GM23338 (cell line): Measurements from ENCODE around the gene PNPO. TPM values are rescaled to one million over a fixed set of nuclear protein-coding genes. Genes with fewer than 3 reads are reported as not detected.

Source experiments
- ATAC-seq: fragments of 200-7000 bp; cut with Tn5 transposase; 3 replicates; pipeline ENCODE4 v1.9.1; 2020
- DNase-seq: peaks from one replicate; pipeline ENCODE4 v3.0.0-alpha.2; 2015; ENCODE audit warnings: low spot score
- H2AFZ ChIP-seq: fragments of 200-600 bp; sonication (generic); 2 replicates; pipeline ENCODE4 v1.8.0; 2016; ENCODE audit warnings: antibody characterized with exemption, mild to moderate bottlenecking, moderate library complexity
- H3F3A ChIP-seq: fragments of 200-600 bp; sonication (generic); replicated peaks from 2 replicates; pipeline ENCODE4 v1.8.0; 2017; ENCODE audit warnings: antibody characterized with exemption, mixed run types, low read depth
- H3K27ac ChIP-seq: fragments of 200-600 bp; sonication (generic); 2 replicates; pipeline ENCODE4 v1.6.1; 2016; ENCODE audit warnings: low read depth
- H3K27me3 ChIP-seq: fragments of 200-600 bp; sonication (generic); 2 replicates; pipeline ENCODE4 v1.8.0; 2016; ENCODE audit warnings: mild to moderate bottlenecking, mixed run types, moderate library complexity; ENCODE audit not compliant: insufficient read depth
- H3K36me3 ChIP-seq: fragments of 200-600 bp; sonication (generic); 2 replicates; pipeline ENCODE4 v1.8.0; 2016; ENCODE audit warnings: mild to moderate bottlenecking; ENCODE audit not compliant: insufficient read depth
- H3K4me1 ChIP-seq: fragments of 200-600 bp; sonication (generic); 2 replicates; pipeline ENCODE4 v1.8.0; 2016; ENCODE audit warnings: mild to moderate bottlenecking, moderate library complexity; ENCODE audit not compliant: insufficient read depth
- H3K4me2 ChIP-seq: fragments of 200-600 bp; sonication (generic); 2 replicates; pipeline ENCODE4 v1.7.1; 2017; ENCODE audit warnings: mixed run types
- H3K4me3 ChIP-seq: fragments of 200-600 bp; sonication (generic); 2 replicates; pipeline ENCODE4 v1.6.1; 2016; ENCODE audit warnings: mixed run types
- H3K79me2 ChIP-seq: fragments of 200-600 bp; sonication (generic); replicated peaks from 2 replicates; pipeline ENCODE4 v1.8.0; 2017; ENCODE audit warnings: mild to moderate bottlenecking; ENCODE audit not compliant: insufficient read depth
- H3K9me2 ChIP-seq: fragments of 200-600 bp; sonication (generic); 2 replicates; pipeline ENCODE4 v1.8.0; 2017; ENCODE audit not compliant: insufficient read depth
- H4K20me1 ChIP-seq: fragments of 200-600 bp; sonication (generic); replicated peaks from 2 replicates; pipeline ENCODE4 v1.8.0; 2017; ENCODE audit warnings: mild to moderate bottlenecking; ENCODE audit not compliant: insufficient read depth
- H3K27ac Mint-ChIP-seq: 2 replicates; pipeline ENCODE4 v1.8.0; 2020; ENCODE audit warnings: inconsistent platforms, mild to moderate bottlenecking, moderate library complexity, mixed read lengths
- H3K27me3 Mint-ChIP-seq: 3 replicates; pipeline ENCODE4 v1.8.0; 2022; ENCODE audit warnings: low read depth, mild to moderate bottlenecking, moderate library complexity, mixed read lengths, inconsistent platforms; ENCODE audit not compliant: insufficient read depth, poor library complexity
- H3K36me3 Mint-ChIP-seq: 3 replicates; pipeline ENCODE4 v1.8.0; 2021; ENCODE audit warnings: low read depth, mild to moderate bottlenecking, inconsistent platforms, moderate library complexity, mixed read lengths
- H3K4me1 Mint-ChIP-seq: 3 replicates; pipeline ENCODE4 v1.8.0; 2020; ENCODE audit warnings: mild to moderate bottlenecking, inconsistent platforms, mixed read lengths
- H3K4me3 Mint-ChIP-seq: 3 replicates; pipeline ENCODE4 v1.8.0; 2021; ENCODE audit warnings: moderate library complexity, mild to moderate bottlenecking, inconsistent platforms, mixed read lengths
- H3K9me3 Mint-ChIP-seq: 3 replicates; pipeline ENCODE4 v1.8.0; 2020; ENCODE audit warnings: moderate library complexity, mild to moderate bottlenecking, inconsistent platforms, mixed read lengths
- CREB1 ChIP-seq: fragments of 250-450 bp; sonication (Bioruptor Pico); IDR thresholded peaks from 2 replicates; pipeline ENCODE4 v1.5.0; 2020; ENCODE audit warnings: low read depth, mild to moderate bottlenecking, moderate library complexity
- CTCF ChIP-seq, 2 experiments: fragments of 200-600 bp in 1 of 2; sonication (generic) in 1 of 2; conservative IDR thresholded peaks; 2 replicates each; pipeline versions ENCODE4 v1.5.1 to v1.6.1; 2016 to 2017; ENCODE audit warnings: antibody characterized with exemption in 2 of 2, low read depth in 2 of 2, mild to moderate bottlenecking in 2 of 2, moderate library complexity in 1 of 2
- EZH2phosphoT487 ChIP-seq: fragments of 200-600 bp; sonication (generic); IDR thresholded peaks from one replicate; pipeline ENCODE4 v1.8.1; 2018; ENCODE audit warnings: antibody characterized with exemption; ENCODE audit not compliant: unreplicated experiment
- JUNB ChIP-seq: IDR thresholded peaks from one replicate; pipeline ENCODE4 v1.6.1; 2016; ENCODE audit warnings: antibody characterized with exemption; ENCODE audit not compliant: unreplicated experiment
- NANOG ChIP-seq: IDR thresholded peaks from 2 replicates; pipeline ENCODE4 v1.6.1; 2016; ENCODE audit warnings: antibody characterized with exemption, borderline replicate concordance
- POLR2AphosphoS5 ChIP-seq: IDR thresholded peaks from 2 replicates; pipeline ENCODE4 v1.6.1; 2016; ENCODE audit warnings: antibody characterized with exemption, low read depth
- REST ChIP-seq: IDR thresholded peaks from one replicate; pipeline ENCODE4 v1.6.1; 2018; ENCODE audit warnings: antibody characterized with exemption; ENCODE audit not compliant: unreplicated experiment
- STAT1 ChIP-seq: IDR thresholded peaks from one replicate; pipeline ENCODE4 v1.6.1; 2016; ENCODE audit warnings: antibody characterized with exemption; ENCODE audit not compliant: unreplicated experiment
- ZNF114 ChIP-seq: fragments of 250-450 bp; sonication (Bioruptor Pico); IDR thresholded peaks from 2 replicates; pipeline ENCODE4 v1.5.0; 2020; ENCODE audit warnings: mild to moderate bottlenecking, moderate library complexity
- ZNF331 ChIP-seq: fragments of 250-450 bp; sonication (Bioruptor Pico); IDR thresholded peaks from 2 replicates; pipeline ENCODE4 v1.5.0; 2020; ENCODE audit warnings: low read depth, mild to moderate bottlenecking, moderate library complexity
- polyA plus RNA-seq: library from polyadenylated mRNA; unstranded; fragments of >200 nt; fragmentation: Nextera tagmentation; extraction: Ambion mirVana; gene quantifications from 2 replicates; pipeline ENCODE4 v1.2.1, GENCODE V29; 2016
- total RNA-seq: library from RNA; depleted of rRNA; stranded (reverse); fragments of >200 nt; shearing (Covaris generic); gene quantifications from 2 replicates; pipeline ENCODE4 v1.2.3, GENCODE V29; 2014
- TF ChIP-seq, protein P1 (sequence below): fragments of 250-450 bp; sonication (Bioruptor Pico); IDR thresholded peaks from 2 replicates; pipeline ENCODE4 v1.5.0; 2020; ENCODE audit warnings: mild to moderate bottlenecking, moderate library complexity

The PNPO gene
- total and polyA plus RNA-seq, 2 experiments from 2014 or later, result 5.0 to 12.7 TPM

GRCh38 chr17:47917581-47917980, 23.8 kb upstream of the PNPO start:
- Histone ChIP-seq H3K4me1 (no peaks in the 10 kb centered on the region), H3K36me3 (no peaks in the 10 kb centered on the region), H3K27me3 (no peaks in the 10 kb centered on the region), H3K79me2 (no peaks in the 10 kb centered on the region), H3K27ac (no peak overlapping the region), H3K4me2 (no peak overlapping the region), H4K20me1 (no peaks in the 10 kb centered on the region; the same call in 1 of the 2 replicates), H3K4me3 (no peak overlapping the region), H3F3A (no peaks in the 10 kb centered on the region; the same call in 1 of the 2 replicates), H3K9me2 (no peaks in the 10 kb centered on the region), H2AFZ (no peak overlapping the region)
- peaks cover 2% of the 10 kb centered on the region for H3K27me3 Mint-ChIP-seq
- no peak overlapping the region for H3K4me3 Mint-ChIP-seq
- TF ChIP-seq CREB1 (CRISPR knock-in tag), result no peak
- TF ChIP-seq REST, result no peak
- no peak for TF ChIP-seq STAT1
- TF ChIP-seq ZNF331 (CRISPR knock-in tag), result no peak
- TF ChIP-seq JUNB, result no peak
- no peak for TF ChIP-seq POLR2AphosphoS5
- no peak for TF ChIP-seq NANOG
- TF ChIP-seq, protein P1, sequence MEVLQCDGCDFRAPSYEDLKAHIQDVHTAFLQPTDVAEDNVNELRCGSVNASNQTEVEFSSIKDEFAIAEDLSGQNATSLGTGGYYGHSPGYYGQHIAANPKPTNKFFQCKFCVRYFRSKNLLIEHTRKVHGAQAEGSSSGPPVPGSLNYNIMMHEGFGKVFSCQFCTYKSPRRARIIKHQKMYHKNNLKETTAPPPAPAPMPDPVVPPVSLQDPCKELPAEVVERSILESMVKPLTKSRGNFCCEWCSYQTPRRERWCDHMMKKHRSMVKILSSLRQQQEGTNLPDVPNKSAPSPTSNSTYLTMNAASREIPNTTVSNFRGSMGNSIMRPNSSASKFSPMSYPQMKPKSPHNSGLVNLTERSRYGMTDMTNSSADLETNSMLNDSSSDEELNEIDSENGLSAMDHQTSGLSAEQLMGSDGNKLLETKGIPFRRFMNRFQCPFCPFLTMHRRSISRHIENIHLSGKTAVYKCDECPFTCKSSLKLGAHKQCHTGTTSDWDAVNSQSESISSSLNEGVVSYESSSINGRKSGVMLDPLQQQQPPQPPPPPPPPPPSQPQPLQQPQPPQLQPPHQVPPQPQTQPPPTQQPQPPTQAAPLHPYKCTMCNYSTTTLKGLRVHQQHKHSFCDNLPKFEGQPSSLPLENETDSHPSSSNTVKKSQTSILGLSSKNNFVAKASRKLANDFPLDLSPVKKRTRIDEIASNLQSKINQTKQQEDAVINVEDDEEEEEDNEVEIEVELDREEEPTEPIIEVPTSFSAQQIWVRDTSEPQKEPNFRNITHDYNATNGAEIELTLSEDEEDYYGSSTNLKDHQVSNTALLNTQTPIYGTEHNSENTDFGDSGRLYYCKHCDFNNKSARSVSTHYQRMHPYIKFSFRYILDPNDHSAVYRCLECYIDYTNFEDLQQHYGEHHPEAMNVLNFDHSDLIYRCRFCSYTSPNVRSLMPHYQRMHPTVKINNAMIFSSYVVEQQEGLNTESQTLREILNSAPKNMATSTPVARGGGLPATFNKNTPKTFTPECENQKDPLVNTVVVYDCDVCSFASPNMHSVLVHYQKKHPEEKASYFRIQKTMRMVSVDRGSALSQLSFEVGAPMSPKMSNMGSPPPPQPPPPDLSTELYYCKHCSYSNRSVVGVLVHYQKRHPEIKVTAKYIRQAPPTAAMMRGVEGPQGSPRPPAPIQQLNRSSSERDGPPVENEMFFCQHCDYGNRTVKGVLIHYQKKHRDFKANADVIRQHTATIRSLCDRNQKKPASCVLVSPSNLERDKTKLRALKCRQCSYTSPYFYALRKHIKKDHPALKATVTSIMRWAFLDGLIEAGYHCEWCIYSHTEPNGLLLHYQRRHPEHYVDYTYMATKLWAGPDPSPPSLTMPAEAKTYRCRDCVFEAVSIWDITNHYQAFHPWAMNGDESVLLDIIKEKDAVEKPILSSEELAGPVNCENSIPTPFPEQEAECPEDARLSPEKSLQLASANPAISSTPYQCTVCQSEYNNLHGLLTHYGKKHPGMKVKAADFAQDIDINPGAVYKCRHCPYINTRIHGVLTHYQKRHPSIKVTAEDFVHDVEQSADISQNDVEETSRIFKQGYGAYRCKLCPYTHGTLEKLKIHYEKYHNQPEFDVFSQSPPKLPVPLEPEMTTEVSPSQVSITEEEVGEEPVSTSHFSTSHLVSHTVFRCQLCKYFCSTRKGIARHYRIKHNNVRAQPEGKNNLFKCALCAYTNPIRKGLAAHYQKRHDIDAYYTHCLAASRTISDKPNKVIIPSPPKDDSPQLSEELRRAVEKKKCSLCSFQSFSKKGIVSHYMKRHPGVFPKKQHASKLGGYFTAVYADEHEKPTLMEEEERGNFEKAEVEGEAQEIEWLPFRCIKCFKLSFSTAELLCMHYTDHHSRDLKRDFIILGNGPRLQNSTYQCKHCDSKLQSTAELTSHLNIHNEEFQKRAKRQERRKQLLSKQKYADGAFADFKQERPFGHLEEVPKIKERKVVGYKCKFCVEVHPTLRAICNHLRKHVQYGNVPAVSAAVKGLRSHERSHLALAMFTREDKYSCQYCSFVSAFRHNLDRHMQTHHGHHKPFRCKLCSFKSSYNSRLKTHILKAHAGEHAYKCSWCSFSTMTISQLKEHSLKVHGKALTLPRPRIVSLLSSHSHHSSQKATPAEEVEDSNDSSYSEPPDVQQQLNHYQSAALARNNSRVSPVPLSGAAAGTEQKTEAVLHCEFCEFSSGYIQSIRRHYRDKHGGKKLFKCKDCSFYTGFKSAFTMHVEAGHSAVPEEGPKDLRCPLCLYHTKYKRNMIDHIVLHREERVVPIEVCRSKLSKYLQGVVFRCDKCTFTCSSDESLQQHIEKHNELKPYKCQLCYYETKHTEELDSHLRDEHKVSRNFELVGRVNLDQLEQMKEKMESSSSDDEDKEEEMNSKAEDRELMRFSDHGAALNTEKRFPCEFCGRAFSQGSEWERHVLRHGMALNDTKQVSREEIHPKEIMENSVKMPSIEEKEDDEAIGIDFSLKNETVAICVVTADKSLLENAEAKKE (CRISPR knock-in tag), result no peak
- TF ChIP-seq CTCF (conservative IDR thresholded peaks at IDR 0.05; ENCODE audit: low read depth in 2 of 2), result no peak
- no peak for TF ChIP-seq ZNF114 (CRISPR knock-in tag)
- no peak for TF ChIP-seq EZH2phosphoT487
- no peaks in the 10 kb centered on the region for H3K9me3 Mint-ChIP-seq
- H3K4me1 Mint-ChIP-seq, result no peaks in the 10 kb centered on the region; the same call in 2 of the 3 replicates
- no peak overlapping the region for H3K27ac Mint-ChIP-seq
- peaks cover 6% of the 10 kb centered on the region; the same call in 2 of the 3 replicates for H3K36me3 Mint-ChIP-seq
- ATAC-seq (no peak), DNase-seq (no peak)
